Measurements from ENCODE around the gene LLCFC1.

DNA sequence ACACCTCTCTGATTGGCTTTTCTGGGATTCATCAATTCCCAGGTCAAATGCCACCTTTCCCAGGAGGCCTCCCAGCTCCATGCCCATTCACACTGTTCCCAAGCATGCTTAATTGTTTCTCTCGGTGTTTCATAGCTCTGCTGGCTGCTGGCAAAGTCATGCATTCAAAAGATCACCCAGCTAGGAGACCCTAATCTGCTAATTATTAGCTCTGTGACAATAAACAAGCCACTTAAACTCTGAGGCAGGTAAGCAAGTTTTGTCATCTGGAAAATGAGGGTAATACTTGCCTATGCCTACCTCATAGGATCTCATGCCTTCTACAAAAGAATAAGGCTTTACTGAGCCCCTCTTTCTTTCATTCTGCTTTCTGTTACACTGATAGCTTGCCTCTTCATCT is 23.7 kb downstream of the LLCFC1 start:
- TF ChIP-seq, protein P1, sequence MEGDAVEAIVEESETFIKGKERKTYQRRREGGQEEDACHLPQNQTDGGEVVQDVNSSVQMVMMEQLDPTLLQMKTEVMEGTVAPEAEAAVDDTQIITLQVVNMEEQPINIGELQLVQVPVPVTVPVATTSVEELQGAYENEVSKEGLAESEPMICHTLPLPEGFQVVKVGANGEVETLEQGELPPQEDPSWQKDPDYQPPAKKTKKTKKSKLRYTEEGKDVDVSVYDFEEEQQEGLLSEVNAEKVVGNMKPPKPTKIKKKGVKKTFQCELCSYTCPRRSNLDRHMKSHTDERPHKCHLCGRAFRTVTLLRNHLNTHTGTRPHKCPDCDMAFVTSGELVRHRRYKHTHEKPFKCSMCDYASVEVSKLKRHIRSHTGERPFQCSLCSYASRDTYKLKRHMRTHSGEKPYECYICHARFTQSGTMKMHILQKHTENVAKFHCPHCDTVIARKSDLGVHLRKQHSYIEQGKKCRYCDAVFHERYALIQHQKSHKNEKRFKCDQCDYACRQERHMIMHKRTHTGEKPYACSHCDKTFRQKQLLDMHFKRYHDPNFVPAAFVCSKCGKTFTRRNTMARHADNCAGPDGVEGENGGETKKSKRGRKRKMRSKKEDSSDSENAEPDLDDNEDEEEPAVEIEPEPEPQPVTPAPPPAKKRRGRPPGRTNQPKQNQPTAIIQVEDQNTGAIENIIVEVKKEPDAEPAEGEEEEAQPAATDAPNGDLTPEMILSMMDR (IDR thresholded peaks at IDR 0.05; ENCODE audit: low read depth, low read length, missing input control): no peak
- TF ChIP-seq ATF3 (IDR thresholded peaks at IDR 0.05): no peak
- TF ChIP-seq, protein P2, sequence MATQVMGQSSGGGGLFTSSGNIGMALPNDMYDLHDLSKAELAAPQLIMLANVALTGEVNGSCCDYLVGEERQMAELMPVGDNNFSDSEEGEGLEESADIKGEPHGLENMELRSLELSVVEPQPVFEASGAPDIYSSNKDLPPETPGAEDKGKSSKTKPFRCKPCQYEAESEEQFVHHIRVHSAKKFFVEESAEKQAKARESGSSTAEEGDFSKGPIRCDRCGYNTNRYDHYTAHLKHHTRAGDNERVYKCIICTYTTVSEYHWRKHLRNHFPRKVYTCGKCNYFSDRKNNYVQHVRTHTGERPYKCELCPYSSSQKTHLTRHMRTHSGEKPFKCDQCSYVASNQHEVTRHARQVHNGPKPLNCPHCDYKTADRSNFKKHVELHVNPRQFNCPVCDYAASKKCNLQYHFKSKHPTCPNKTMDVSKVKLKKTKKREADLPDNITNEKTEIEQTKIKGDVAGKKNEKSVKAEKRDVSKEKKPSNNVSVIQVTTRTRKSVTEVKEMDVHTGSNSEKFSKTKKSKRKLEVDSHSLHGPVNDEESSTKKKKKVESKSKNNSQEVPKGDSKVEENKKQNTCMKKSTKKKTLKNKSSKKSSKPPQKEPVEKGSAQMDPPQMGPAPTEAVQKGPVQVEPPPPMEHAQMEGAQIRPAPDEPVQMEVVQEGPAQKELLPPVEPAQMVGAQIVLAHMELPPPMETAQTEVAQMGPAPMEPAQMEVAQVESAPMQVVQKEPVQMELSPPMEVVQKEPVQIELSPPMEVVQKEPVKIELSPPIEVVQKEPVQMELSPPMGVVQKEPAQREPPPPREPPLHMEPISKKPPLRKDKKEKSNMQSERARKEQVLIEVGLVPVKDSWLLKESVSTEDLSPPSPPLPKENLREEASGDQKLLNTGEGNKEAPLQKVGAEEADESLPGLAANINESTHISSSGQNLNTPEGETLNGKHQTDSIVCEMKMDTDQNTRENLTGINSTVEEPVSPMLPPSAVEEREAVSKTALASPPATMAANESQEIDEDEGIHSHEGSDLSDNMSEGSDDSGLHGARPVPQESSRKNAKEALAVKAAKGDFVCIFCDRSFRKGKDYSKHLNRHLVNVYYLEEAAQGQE (IDR thresholded peaks at IDR 0.05): no peak
